Testis (tissue), 3 donors: ENCODE measurements around the gene VDR. TPM values are rescaled to one million over a fixed set of nuclear protein-coding genes. Genes with fewer than 3 reads are reported as not detected.
A peak's percentile ranks its signal among the peaks of the same experiment; 100 is the strongest.

Source experiments
- DNase-seq: peaks from one replicate; pipeline ENCODE4 v3.0.0-alpha.2; 2019
- H3K27ac ChIP-seq, 2 donors: fragments of 200-600 bp; sonication (generic); one replicate each; pipeline ENCODE4 v1.5.1; 2019
- H3K27me3 ChIP-seq: fragments of 200-600 bp; sonication (generic); one replicate; pipeline ENCODE4 v1.5.1; 2019
- H3K36me3 ChIP-seq: fragments of 200-600 bp; sonication (generic); one replicate; pipeline ENCODE4 v1.5.1; 2017; ENCODE audit warnings: low read depth; ENCODE audit errors: missing control alignments
- H3K4me1 ChIP-seq: fragments of 200-600 bp; sonication (generic); one replicate; pipeline ENCODE4 v1.5.1; 2019
- H3K4me3 ChIP-seq, 2 donors: fragments of 200-600 bp; sonication (generic); one replicate each; pipeline ENCODE4 v1.5.1; 2017 to 2019
- H3K9me3 ChIP-seq: fragments of 200-600 bp; sonication (generic); one replicate; pipeline ENCODE4 v1.5.1; 2017
- CTCF ChIP-seq, 3 experiments: fragments of 450-650 bp in 2 of 3; fragments of 200-600 bp in 1 of 3; sonication (generic) in 1 of 3; IDR thresholded peaks; one replicate each; pipeline ENCODE4 v1.5.1; 2016 to 2019; ENCODE audit warnings: antibody characterized with exemption in 3 of 3, mild to moderate bottlenecking in 2 of 3, moderate library complexity in 1 of 3
- POLR2A ChIP-seq: fragments of 450-650 bp; IDR thresholded peaks from one replicate; pipeline ENCODE4 v1.6.1; 2017; ENCODE audit warnings: antibody characterized with exemption, mild to moderate bottlenecking, moderate library complexity
- WGBS, 2 donors: methylation state at CpG; one replicate each; pipeline ENCODE4 v1.1.5; 2018; 5-methylcytosine and 5-hydroxymethylcytosine counted together
- intact Hi-C: fragments of 100-400 bp; cut with DNase I; formaldehyde crosslinking; loops from one replicate; pipeline ENCODE4 v1.15.1; 2023; ENCODE audit warnings: low total_unique reads
- polyA plus RNA-seq: library from polyadenylated mRNA; stranded (reverse); fragments of 350-450 nt; fragmentation: Illumina TruSeq; extraction: RNeasy Lipid Tissue Mini Kit (QIAGEN cat#74804); gene quantifications from one replicate; pipeline ENCODE4 v1.2.3, GENCODE V29; 2014; ENCODE audit warnings: low read depth, low replicate concordance; ENCODE audit not compliant: insufficient read depth
- total RNA-seq, 2 donors: library from RNA; depleted of rRNA; stranded (reverse); fragments of >200 nt; gene quantifications; one replicate each; pipeline ENCODE4 v1.2.3, GENCODE V29; 2016

VDR gene
- total and polyA plus RNA-seq, 3 donors from 2014 or later = 1.4 to 3.7 (median 2.9) TPM

GRCh38 chr12:47797441-47797840 is 107.4 kb downstream of the VDR start:
- intact Hi-C loops = loop anchor here (5.0 kb wide), 1 partner anchor 40 kb away; no protein-coding TSS in a partner anchor
- TF ChIP-seq CTCF (IDR thresholded peaks at IDR 0.05) = peak in 2 of 3 experiments; percentile 19 to 27
- TF ChIP-seq POLR2A = no peak
- WGBS, 2 donors = 71 to 79% methylated on average over 7 to 10 of the region's 10 CpGs
- Histone ChIP-seq H3K27me3 (no peaks in the 10 kb centered on the region), H3K4me1 (peaks cover 25% of the 10 kb centered on the region), H3K36me3 (no peaks in the 10 kb centered on the region), H3K9me3 (no peaks in the 10 kb centered on the region), H3K4me3 (no peak overlapping the region), H3K27ac (no peak overlapping the region)
- DNase-seq = no peak

- no peaks in the 10 kb centered on the region for H3K27me3 ChIP-seq
- no peaks in the 10 kb centered on the region for H3K36me3 ChIP-seq
- peaks cover 18% of the 10 kb centered on the region for H3K4me1 ChIP-seq
- WGBS, 2 donors = 83 to 89% methylated on average over 10 to 22 of the region's 22 CpGs
- intact Hi-C loops = loop anchor here (5.0 kb wide), 1 partner anchor 41 kb away; no protein-coding TSS in a partner anchor
- no peak for TF ChIP-seq CTCF (IDR thresholded peaks at IDR 0.05)
- TF ChIP-seq POLR2A = no peak
- H3K9me3 ChIP-seq = no peaks in the 10 kb centered on the region
- no peak overlapping the region for H3K4me3 ChIP-seq
- DNase-seq = no peak
- H3K27ac ChIP-seq = no peak overlapping the region
Measured at GRCh38 chr12:47795814-47796411, 108.9 kb downstream of the VDR start.

GRCh38 chr12:47795121-47795813 is 109.5 kb downstream of the VDR start:
- TF ChIP-seq CTCF (IDR thresholded peaks at IDR 0.05) (no peak), POLR2A (no peak)
- Histone ChIP-seq H3K4me3 (no peak overlapping the region), H3K27me3 (no peaks in the 10 kb centered on the region), H3K9me3 (no peaks in the 10 kb centered on the region), H3K36me3 (no peaks in the 10 kb centered on the region), H3K27ac (no peak overlapping the region), H3K4me1 (peaks cover 17% of the 10 kb centered on the region)
- WGBS, 2 donors = 94 to 96% methylated on average over 19 to 21 of the region's 21 CpGs
- intact Hi-C loops = loop anchor here (5.0 kb wide), 1 partner anchor 42 kb away; no protein-coding TSS in a partner anchor
- no peak for DNase-seq

GRCh38 chr12:47794679-47795078 is 110.1 kb downstream of the VDR start:
- Histone ChIP-seq H3K27ac (no peak overlapping the region), H3K27me3 (no peaks in the 10 kb centered on the region), H3K4me1 (peaks cover 11% of the 10 kb centered on the region), H3K36me3 (no peaks in the 10 kb centered on the region), H3K9me3 (no peaks in the 10 kb centered on the region), H3K4me3 (no peak overlapping the region)
- WGBS, 2 donors = 94% methylated on average over 3 to 9 of the region's 9 CpGs
- intact Hi-C loops = loop anchor here (5.0 kb wide), 1 partner anchor 43 kb away; no protein-coding TSS in a partner anchor
- TF ChIP-seq CTCF (IDR thresholded peaks at IDR 0.05) (no peak), POLR2A (no peak)
- DNase-seq = no peak
